ENCODE measurements around the gene FOXRED1.

- no peak for TF ChIP-seq FOS (IDR thresholded peaks at IDR 0.05; ENCODE audit: borderline replicate concordance, extremely low read depth, insufficient read length)
- TF ChIP-seq EP300 (IDR thresholded peaks at IDR 0.05; ENCODE audit: borderline replicate concordance in 1 of 2, control insufficient read depth in 1 of 2, low read depth in 2 of 2, low read length in 2 of 2): no peak
- TF ChIP-seq ZNF217 (IDR thresholded peaks at IDR 0.05): no peak
- TF ChIP-seq POLR2AphosphoS5 (IDR thresholded peaks at IDR 0.05; ENCODE audit: low read length): no peak
- no peak for TF ChIP-seq CTCF (IDR thresholded peaks at IDR 0.05 in 2 of 3, conservative IDR thresholded peaks at IDR 0.05 in 1 of 3; ENCODE audit: control insufficient read depth in 2 of 3, extremely low read depth in 1 of 3, insufficient read depth in 1 of 3, low read depth in 3 of 3, low read length in 3 of 3)
- TF ChIP-seq, protein P1, sequence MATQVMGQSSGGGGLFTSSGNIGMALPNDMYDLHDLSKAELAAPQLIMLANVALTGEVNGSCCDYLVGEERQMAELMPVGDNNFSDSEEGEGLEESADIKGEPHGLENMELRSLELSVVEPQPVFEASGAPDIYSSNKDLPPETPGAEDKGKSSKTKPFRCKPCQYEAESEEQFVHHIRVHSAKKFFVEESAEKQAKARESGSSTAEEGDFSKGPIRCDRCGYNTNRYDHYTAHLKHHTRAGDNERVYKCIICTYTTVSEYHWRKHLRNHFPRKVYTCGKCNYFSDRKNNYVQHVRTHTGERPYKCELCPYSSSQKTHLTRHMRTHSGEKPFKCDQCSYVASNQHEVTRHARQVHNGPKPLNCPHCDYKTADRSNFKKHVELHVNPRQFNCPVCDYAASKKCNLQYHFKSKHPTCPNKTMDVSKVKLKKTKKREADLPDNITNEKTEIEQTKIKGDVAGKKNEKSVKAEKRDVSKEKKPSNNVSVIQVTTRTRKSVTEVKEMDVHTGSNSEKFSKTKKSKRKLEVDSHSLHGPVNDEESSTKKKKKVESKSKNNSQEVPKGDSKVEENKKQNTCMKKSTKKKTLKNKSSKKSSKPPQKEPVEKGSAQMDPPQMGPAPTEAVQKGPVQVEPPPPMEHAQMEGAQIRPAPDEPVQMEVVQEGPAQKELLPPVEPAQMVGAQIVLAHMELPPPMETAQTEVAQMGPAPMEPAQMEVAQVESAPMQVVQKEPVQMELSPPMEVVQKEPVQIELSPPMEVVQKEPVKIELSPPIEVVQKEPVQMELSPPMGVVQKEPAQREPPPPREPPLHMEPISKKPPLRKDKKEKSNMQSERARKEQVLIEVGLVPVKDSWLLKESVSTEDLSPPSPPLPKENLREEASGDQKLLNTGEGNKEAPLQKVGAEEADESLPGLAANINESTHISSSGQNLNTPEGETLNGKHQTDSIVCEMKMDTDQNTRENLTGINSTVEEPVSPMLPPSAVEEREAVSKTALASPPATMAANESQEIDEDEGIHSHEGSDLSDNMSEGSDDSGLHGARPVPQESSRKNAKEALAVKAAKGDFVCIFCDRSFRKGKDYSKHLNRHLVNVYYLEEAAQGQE (IDR thresholded peaks at IDR 0.05; ENCODE audit: low read depth, low read length): no peak
- no peak for TF ChIP-seq POLR2AphosphoS2 (IDR thresholded peaks at IDR 0.05; ENCODE audit: low read depth, low read length)
- TF ChIP-seq ZNF207 (IDR thresholded peaks at IDR 0.05; ENCODE audit: borderline replicate concordance): no peak
Measured at GRCh38 chr11:126317432-126317755, 48.4 kb downstream of the FOXRED1 start.

Data from GM12878 (cell line).